ENCODE results near the gene COA1. TPM values are rescaled to one million over a fixed set of nuclear protein-coding genes. Genes with fewer than 3 reads are reported as not detected.

COA1 gene
- total RNA-seq, 1 experiment from 2014 or later = 65.5 TPM

- DNase-seq (ENCODE audit: low read depth, low spot score) = no peak
- BruUV-seq (replicated peaks) = no TSS peak
- in situ Hi-C loops (cut with HindIII; ENCODE audit: low pct_unique_long_range_greater_than_20kb, low sequenced_read_pairs) (no loop called here), intact Hi-C loops (cut with micrococcal nuclease; ENCODE audit: unreplicated experiment) (no loop called here)
- CTCF ChIA-PET = no interaction called here
- Histone ChIP-seq H3K27ac (ENCODE audit: low read length) (no peak overlapping the region), H3K9me3 (ENCODE audit: control insufficient read depth, insufficient read depth, low read depth, low read length) (no peaks in the 10 kb centered on the region), H3K4me1 (ENCODE audit: control insufficient read depth, insufficient read depth, low read length) (peaks cover 6% of the 10 kb centered on the region; the same call in 1 of the 2 replicates), H3K4me3 (ENCODE audit: low read depth in 2 of 2, low read length in 2 of 2) (no peak overlapping the region), H3K36me3 (ENCODE audit: control insufficient read depth, insufficient read depth, low read length) (no peaks in the 10 kb centered on the region), H3K27me3 (ENCODE audit: control insufficient read depth, insufficient read depth, low read length) (no peaks in the 10 kb centered on the region)
- POLR2A ChIA-PET = no interaction called here
- TF ChIP-seq POLR2AphosphoS5 (IDR thresholded peaks at IDR 0.05; ENCODE audit: low read depth, low read length) (no peak), SIN3A (IDR thresholded peaks at IDR 0.05; ENCODE audit: borderline replicate concordance, insufficient read depth, low read depth, low read length) (no peak), CTCF (IDR thresholded peaks at IDR 0.05) (no peak), TCF7L2 (IDR thresholded peaks at IDR 0.05; ENCODE audit: low read depth, low read length) (no peak)
- TF ChIP-seq, protein P1, sequence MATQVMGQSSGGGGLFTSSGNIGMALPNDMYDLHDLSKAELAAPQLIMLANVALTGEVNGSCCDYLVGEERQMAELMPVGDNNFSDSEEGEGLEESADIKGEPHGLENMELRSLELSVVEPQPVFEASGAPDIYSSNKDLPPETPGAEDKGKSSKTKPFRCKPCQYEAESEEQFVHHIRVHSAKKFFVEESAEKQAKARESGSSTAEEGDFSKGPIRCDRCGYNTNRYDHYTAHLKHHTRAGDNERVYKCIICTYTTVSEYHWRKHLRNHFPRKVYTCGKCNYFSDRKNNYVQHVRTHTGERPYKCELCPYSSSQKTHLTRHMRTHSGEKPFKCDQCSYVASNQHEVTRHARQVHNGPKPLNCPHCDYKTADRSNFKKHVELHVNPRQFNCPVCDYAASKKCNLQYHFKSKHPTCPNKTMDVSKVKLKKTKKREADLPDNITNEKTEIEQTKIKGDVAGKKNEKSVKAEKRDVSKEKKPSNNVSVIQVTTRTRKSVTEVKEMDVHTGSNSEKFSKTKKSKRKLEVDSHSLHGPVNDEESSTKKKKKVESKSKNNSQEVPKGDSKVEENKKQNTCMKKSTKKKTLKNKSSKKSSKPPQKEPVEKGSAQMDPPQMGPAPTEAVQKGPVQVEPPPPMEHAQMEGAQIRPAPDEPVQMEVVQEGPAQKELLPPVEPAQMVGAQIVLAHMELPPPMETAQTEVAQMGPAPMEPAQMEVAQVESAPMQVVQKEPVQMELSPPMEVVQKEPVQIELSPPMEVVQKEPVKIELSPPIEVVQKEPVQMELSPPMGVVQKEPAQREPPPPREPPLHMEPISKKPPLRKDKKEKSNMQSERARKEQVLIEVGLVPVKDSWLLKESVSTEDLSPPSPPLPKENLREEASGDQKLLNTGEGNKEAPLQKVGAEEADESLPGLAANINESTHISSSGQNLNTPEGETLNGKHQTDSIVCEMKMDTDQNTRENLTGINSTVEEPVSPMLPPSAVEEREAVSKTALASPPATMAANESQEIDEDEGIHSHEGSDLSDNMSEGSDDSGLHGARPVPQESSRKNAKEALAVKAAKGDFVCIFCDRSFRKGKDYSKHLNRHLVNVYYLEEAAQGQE (IDR thresholded peaks at IDR 0.05; ENCODE audit: insufficient read depth in 1 of 2, low read depth in 2 of 2, low read length in 1 of 2) = no peak
- ATAC-seq = 0 out of 2 replicates have a peak, but pooled peaks have one; percentile 46
Observed at GRCh38 chr7:43659549-43659896, 69.8 kb downstream of the COA1 start.

GRCh38 chr7:43658718-43659548 lies 70.4 kb downstream of the COA1 start:
- in situ Hi-C loops (cut with HindIII; ENCODE audit: low pct_unique_long_range_greater_than_20kb, low sequenced_read_pairs) = no loop called here
- no TSS peak for BruUV-seq (replicated peaks)
- Histone ChIP-seq H3K9me3 (ENCODE audit: control insufficient read depth, insufficient read depth, low read depth, low read length) (no peaks in the 10 kb centered on the region), H3K27ac (ENCODE audit: low read length) (no peak overlapping the region), H3K4me3 (ENCODE audit: low read depth in 2 of 2, low read length in 2 of 2) (no peak overlapping the region), H3K4me1 (ENCODE audit: control insufficient read depth, insufficient read depth, low read length) (peaks cover 10% of the 10 kb centered on the region), H3K27me3 (ENCODE audit: control insufficient read depth, insufficient read depth, low read length) (no peaks in the 10 kb centered on the region), H3K36me3 (ENCODE audit: control insufficient read depth, insufficient read depth, low read length) (no peaks in the 10 kb centered on the region)
- intact Hi-C loops (cut with micrococcal nuclease; ENCODE audit: unreplicated experiment) = no loop called here
- CTCF ChIA-PET = no interaction called here
- ATAC-seq = 0 out of 2 replicates have a peak, but pooled peaks have one; percentile 31
- TF ChIP-seq TCF7L2 (IDR thresholded peaks at IDR 0.05; ENCODE audit: low read depth, low read length) (no peak), SIN3A (IDR thresholded peaks at IDR 0.05; ENCODE audit: borderline replicate concordance, insufficient read depth, low read depth, low read length) (no peak), CTCF (IDR thresholded peaks at IDR 0.05) (no peak), POLR2AphosphoS5 (IDR thresholded peaks at IDR 0.05; ENCODE audit: low read depth, low read length) (no peak)
- TF ChIP-seq, protein P1 (IDR thresholded peaks at IDR 0.05; ENCODE audit: insufficient read depth in 1 of 2, low read depth in 2 of 2, low read length in 1 of 2) = no peak
- POLR2A ChIA-PET = no interaction called here
- DNase-seq (ENCODE audit: low read depth, low spot score) = no peak
